Tibial artery (tissue), 4 donors: ENCODE data around the gene G0S2.

Experiments used
- DNase-seq, 2 donors: peaks; one replicate each; pipeline ENCODE4 v3.0.0-alpha.2; 2019
- H3K27ac ChIP-seq, 2 donors: fragments of 200-600 bp; sonication (generic) in 1 of 2; 1 replicate in 1 of 2; 2 replicates in 1 of 2; pipeline ENCODE4 v1.5.1; 2018 to 2019; ENCODE audit warnings: mild to moderate bottlenecking in 1 of 2
- H3K27me3 ChIP-seq, 2 donors: fragments of 200-600 bp; sonication (generic) in 1 of 2; one replicate each; pipeline versions ENCODE4 v1.5.1 to v1.6.0; 2016 to 2019
- H3K36me3 ChIP-seq, 3 donors: fragments of 200-600 bp; sonication (generic) in 2 of 3; one replicate each; pipeline ENCODE4 v1.5.1; 2016 to 2019; ENCODE audit warnings: mild to moderate bottlenecking in 2 of 3
- H3K4me1 ChIP-seq, 4 donors: fragments of 200-600 bp; sonication (generic) in 2 of 4; 1 replicate in 3 of 4; 2 replicates in 1 of 4; pipeline ENCODE4 v1.5.1; 2016 to 2019
- H3K4me3 ChIP-seq, 2 donors: fragments of 200-600 bp; sonication (generic) in 1 of 2; 1 replicate in 1 of 2; 2 replicates in 1 of 2; pipeline ENCODE4 v1.5.1; 2018 to 2019; ENCODE audit warnings: mild to moderate bottlenecking in 2 of 2
- H3K9me3 ChIP-seq, 3 donors: fragments of 200-600 bp; sonication (generic) in 1 of 3; one replicate each; pipeline ENCODE4 v1.5.1; 2016 to 2019
- CTCF ChIP-seq, 2 experiments: fragments of 200-600 bp in 1 of 2; fragments of 450-650 bp in 1 of 2; IDR thresholded peaks; one replicate each; pipeline ENCODE4 v1.5.1; 2017 to 2019; ENCODE audit warnings: antibody characterized with exemption in 2 of 2, mild to moderate bottlenecking in 1 of 2, moderate library complexity in 1 of 2
- intact Hi-C: fragments of 100-400 bp; cut with DNase I; formaldehyde crosslinking; loops from one replicate; pipeline ENCODE4 v1.15.0; 2023; ENCODE audit warnings: low total_unique reads

Gene G0S2

GRCh38 chr1:209723265-209723664 is 48.1 kb downstream of the G0S2 start:
- no peak for DNase-seq
- H3K4me1 ChIP-seq: no peaks in the 10 kb centered on the region
- intact Hi-C loops: no loop called here
- no peak for TF ChIP-seq CTCF (IDR thresholded peaks at IDR 0.05)
- no peak overlapping the region for H3K27ac ChIP-seq
- H3K4me3 ChIP-seq: no peak overlapping the region
- H3K27me3 ChIP-seq: no peaks in the 10 kb centered on the region
- H3K9me3 ChIP-seq: no peaks in the 10 kb centered on the region
- H3K36me3 ChIP-seq: no peaks in the 10 kb centered on the region

GRCh38 chr1:209723756-209724693 is 48.8 kb downstream of the G0S2 start:
- Histone ChIP-seq H3K4me1 (no peaks in the 10 kb centered on the region), H3K27me3 (no peaks in the 10 kb centered on the region), H3K9me3 (no peaks in the 10 kb centered on the region), H3K36me3 (no peaks in the 10 kb centered on the region), H3K4me3 (no peak overlapping the region), H3K27ac (no peak overlapping the region)
- no peak for DNase-seq
- intact Hi-C loops: no loop called here
- TF ChIP-seq CTCF (IDR thresholded peaks at IDR 0.05): no peak
